CD4-positive, alpha-beta T cell treated with Interleukin-1 beta for 1 hour (primary cell): ENCODE data around the gene PLXNA4.

Source experiments
- DNase-seq, 2 donors: peaks; one replicate each; pipeline ENCODE4 v3.0.0-alpha.2; 2020 to 2022

The PLXNA4 gene

GRCh38 chr7:132307465-132307864, 268.8 kb downstream of the PLXNA4 start:
- DNase-seq: no peak

- no peak for DNase-seq
Observed at GRCh38 chr7:132300599-132301277, 275.5 kb downstream of the PLXNA4 start.

- no peak for DNase-seq
Observed at GRCh38 chr7:132298790-132299189, 277.5 kb downstream of the PLXNA4 start.

- no peak for DNase-seq
Observed at GRCh38 chr7:132296820-132297219, 279.4 kb downstream of the PLXNA4 start.

DNA sequence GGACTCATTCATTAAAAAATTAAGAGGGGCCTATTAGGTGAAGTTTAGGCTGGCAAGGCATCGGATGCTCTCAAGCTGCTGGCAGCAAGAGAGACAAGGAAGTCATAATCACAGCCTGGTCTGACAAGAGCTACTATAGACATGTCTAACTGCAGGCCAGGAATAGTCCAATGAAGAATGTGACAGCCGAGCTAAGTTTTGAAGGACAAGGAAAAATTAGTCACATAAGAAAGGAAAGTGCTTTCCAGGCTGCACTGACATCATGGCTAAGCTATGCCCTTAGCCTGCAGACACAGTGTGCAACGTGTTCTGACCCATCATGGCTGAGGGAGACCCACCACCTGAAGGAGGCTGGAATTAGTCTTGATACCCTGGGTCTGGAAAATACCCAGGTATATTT, 281.1 kb downstream of the PLXNA4 start:
- no peak for DNase-seq

DNA sequence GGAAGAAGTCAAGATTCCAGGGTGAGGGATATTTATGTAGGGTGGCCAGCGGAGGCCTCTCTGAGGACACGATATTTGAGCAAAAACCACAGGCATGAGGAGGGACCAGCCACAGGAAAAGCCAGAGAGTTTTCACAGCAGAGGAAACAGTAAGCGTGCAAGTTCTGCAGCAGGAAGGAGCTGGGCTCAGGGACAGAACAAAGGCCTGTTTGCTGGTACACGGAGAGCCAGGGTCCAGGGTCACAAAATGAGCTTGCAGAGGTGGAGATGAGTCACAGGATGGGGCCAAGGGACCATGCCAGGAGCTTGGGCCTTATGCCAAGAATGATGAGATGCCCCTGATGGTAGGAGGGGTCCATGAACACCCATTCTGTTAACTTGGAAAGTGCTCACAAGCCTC, 283.5 kb downstream of the PLXNA4 start:
- no peak for DNase-seq

- DNase-seq: no peak
Observed at GRCh38 chr7:132291481-132291880, 284.8 kb downstream of the PLXNA4 start.

GRCh38 chr7:132290021-132290420, 286.2 kb downstream of the PLXNA4 start:
- DNase-seq: no peak

- DNase-seq: no peak
Observed at GRCh38 chr7:132286836-132287235, 289.4 kb downstream of the PLXNA4 start.

DNA sequence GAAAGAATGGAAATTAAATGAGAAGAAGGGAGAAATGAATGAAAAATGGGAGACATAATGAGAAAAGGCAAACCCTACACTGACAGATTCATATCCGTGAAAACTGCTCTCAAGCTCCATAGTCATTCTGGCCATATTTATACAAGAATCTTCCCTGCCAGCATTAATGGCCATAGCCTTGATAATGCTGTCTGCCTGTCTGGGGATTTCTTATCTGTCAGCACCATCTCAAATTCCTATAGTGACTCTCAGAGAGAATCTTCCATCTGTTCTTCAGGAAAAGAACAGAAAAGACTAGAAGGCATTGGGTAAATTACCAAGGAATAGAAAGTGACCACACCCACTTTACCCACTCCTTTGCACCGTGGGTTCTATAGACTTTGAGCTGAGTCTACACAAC, 295.9 kb downstream of the PLXNA4 start:
- no peak for DNase-seq

DNA sequence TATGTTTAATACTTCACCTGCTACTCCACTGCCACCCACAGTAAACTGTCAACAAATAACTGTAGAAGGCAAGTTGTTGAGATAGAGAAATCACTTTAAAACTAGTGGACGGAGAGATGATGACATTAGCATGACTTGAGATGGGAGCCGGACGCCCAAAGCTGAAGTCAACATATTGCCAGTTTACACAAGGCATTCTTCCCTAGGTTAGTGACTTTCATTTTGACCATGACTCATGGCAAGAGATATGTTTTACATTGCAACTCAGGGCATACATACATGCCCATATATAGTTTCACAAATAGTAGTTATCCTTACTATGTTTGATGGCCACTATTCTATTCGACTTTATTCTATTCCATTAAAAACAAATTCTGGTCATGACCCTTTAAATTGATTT, 296.6 kb downstream of the PLXNA4 start:
- no peak for DNase-seq

DNA sequence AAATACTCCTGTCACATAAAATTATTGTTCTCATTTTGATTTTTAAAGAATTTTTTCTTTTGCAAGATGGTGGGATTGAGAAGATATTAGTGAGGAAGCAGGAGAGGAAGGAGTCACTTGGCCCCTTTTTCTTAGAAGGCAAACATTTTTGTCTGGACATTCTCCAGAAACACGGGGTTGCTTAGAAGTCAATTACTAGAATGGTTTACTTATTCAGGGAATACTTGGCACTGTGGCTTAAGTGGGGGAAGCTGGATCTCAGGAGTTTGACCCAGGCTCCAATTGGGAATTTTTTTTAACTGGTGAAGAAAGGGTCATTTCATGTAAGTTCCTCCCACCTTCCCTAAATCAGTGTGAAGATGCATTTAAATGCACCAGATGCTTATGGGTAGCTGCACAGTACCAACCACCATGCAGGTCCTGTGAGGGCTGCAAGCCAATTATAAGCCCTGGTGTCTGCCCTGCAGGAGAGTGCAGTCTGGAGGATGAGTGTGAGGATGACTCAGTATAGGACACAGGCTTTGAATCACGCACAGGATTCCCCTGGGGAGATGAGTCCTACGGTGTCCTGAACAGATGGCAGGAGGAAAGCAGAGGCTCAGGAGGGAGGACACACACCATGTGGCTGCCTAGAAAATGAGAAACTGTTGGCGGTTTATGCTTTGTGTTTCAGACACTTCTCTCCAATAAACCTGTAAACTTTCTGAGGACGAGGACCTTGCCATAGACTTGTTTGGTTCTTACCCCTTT, 299.1 kb downstream of the PLXNA4 start:
- no peak for DNase-seq

DNA sequence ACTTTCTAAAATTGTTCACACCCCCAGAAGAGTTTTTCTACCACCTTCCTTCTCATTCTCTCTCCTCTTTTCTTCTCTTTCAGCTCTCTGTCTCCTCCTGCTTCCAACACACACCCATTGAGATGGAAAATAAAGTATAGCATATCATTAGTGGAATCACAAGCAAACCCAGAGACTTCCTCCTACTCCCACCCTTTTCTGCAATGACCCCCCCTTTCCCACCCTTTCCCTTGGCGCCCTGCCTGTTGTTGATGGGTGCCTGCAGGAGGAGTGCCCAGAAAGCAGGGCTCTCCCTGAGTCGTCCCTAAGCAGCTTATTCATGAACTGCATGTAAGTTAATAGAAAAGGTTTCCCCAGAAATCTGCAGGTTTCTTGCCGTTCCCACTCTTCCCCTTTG, 300.0 kb downstream of the PLXNA4 start:
- no peak for DNase-seq

DNA sequence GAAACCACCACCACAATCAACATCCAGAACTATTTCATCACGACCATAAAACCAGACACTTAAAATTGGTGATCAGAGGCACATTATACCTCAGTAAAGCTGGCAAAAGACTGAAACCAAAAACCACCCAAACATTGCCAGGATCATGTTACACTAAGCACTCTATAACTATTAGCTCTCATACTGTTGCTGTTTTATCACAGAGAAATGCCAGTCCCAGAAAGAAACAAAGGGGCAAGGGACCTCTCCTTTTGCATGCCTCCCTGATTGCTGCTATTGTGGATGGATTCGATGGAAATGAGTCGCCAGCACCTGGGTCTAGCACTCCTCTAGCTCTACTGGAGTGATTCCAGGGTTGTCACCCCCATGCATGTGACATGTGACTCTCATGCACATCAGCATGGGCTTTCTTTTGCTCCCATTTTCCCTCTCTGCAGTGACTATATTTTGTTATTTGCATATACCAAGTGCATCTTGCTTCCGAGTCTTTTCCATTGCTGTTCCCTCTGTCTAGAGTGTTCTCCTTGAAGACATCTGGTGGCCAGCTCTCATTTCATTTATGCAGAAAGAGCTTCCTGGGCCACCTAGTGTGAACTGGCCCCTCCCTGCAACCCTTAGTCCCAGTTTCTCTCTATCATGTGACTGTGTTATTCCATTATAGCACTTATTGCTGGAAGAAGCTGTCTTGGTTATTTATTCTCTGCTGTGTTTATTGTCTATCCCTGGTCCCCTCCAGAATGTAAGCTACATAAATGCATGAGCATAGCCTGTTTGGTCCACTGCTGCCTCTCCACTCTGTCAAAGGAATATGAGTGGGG, 300.6 kb downstream of the PLXNA4 start:
- DNase-seq: no peak

GRCh38 chr7:132272763-132273371, 303.4 kb downstream of the PLXNA4 start:
- DNase-seq: no peak

DNA sequence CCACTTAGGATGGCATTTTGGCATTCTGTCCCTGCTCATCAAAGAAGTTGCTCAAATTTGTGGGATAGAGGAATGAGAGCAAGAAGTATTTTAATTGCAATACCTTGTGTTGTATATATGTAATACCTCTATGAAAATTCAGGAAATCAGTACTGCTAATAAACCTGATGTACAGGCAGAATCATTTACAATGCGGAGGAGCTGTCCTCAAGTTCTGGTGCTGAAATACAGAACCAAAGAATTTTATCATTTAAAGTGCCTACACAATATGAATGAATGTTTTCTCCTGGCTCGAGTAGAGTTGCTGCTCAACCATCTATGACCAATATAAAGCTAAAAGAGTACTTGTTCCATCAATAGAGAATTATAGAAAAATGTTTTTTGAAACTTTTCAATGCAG, 305.8 kb downstream of the PLXNA4 start:
- no peak for DNase-seq

DNA sequence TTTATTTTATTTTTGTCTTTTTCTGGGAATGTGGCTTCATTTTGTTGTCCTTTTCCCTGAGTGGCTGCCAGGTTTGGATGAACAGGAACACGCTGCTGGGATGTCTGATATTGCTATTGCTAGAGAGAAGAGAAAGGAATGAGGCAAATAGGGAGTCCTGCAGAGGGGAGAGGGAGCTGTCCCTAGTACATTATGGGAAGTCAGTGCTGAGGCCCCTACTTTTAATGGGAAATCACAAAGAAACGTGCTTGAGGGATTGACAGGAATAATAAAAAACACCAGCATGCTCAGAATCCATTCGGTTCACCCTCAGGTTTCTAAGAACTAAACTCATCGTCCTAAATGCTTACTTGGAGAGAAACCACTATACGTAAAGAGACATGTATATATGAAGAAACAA, 306.6 kb downstream of the PLXNA4 start:
- no peak for DNase-seq

DNA sequence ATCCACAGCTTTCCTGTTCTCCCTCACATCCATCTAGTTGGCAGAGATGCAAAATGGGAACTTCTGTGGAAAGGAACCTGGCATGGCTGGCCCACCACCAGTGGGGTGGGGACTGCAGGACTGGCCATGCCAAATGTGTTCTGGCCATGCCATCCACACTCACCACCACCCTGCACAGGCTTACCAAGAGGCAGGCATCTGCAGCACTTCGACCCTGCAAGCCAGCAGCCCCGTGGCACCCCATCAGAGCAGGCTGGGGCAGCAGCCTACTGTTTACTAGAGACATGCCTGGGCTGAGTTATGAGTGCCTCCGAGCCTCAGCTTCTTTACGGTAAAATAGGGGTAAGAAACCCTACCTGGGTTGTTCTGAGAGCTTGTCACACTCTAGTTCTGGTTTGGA, 313.1 kb downstream of the PLXNA4 start:
- DNase-seq: no peak

DNA sequence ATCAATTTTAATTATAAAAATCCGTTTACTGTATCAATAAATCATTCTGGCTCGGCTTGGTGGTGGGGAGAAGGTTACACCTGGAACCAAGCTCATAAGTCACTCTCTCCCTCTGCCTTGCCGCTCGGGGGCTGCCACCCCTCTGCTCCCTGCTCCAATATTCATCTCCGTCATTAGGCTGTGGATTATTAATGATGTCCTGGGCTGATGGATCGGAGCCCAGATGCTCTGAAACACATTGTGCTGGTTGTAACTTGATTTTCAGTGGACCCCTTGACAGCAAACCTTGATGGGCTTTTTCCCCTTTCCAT, 314.2 kb downstream of the PLXNA4 start:
- no peak for DNase-seq

- no peak for DNase-seq
Observed at GRCh38 chr7:132261327-132262159, 314.7 kb downstream of the PLXNA4 start.

- no peak for DNase-seq
Observed at GRCh38 chr7:132258231-132258630, 318.0 kb downstream of the PLXNA4 start.

DNA sequence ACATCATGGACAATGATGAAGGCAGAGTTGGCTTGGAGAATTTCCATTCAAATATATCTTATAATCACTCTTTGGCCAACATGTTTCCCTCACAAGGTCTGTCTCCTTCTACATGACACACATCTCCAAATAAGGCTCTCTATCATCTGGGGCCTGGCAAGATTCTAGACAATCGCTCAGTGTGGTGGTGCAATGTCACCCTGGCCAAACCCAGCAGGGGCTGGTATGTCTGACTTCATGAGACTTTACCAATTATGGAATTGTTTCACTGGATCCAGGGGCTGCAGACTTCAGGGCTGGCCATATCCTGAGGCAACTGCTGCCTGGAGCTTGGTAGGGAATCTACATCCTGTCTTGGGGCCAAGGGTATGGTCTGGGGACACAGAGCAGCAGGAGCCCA, 319.0 kb downstream of the PLXNA4 start:
- DNase-seq: no peak
